A673 (cell line): ENCODE measurements around the gene MYLK2. TPM values are rescaled to one million over a fixed set of nuclear protein-coding genes. Genes with fewer than 3 reads are reported as not detected.

ENCODE experiments used
- BruUV-seq: library from RNA; stranded (reverse); fragments of 400-500 nt; replicated peaks from 2 replicates; lab custom pipeline; 2021; lab: Mats Ljungman, UMichigan
- CTCF ChIA-PET: fragments of 300-600 bp; sonication (Branson Sonifier 250); formaldehyde crosslinking; loops from one replicate; lab custom pipeline; 2022; ENCODE audit warnings: antibody characterized with exemption; lab: Charles Lee
- POLR2A ChIA-PET: fragments of 300-600 bp; sonication (Branson Sonifier 250); formaldehyde crosslinking; loops from one replicate; lab custom pipeline; 2022; ENCODE audit warnings: antibody characterized with exemption; ENCODE audit not compliant: low non-redundant PET; lab: Charles Lee
- DNase-seq: peaks from one replicate; pipeline ENCODE4 v3.0.0-alpha.2; 2015; ENCODE audit warnings: low spot score
- H3K27ac ChIP-seq: fragments of 200-600 bp; sonication (generic); 2 replicates; pipeline ENCODE4 v1.5.1; 2016; ENCODE audit warnings: mixed run types, low read depth, mild to moderate bottlenecking, mixed read lengths, antibody characterized with exemption, low read length; ENCODE audit not compliant: poor library complexity, severe bottlenecking
- H3K27me3 ChIP-seq: fragments of 200-600 bp; sonication (generic); replicated peaks from 2 replicates; pipeline ENCODE4 v1.6.1; 2017; ENCODE audit warnings: mixed run types, low read depth, mild to moderate bottlenecking, mixed read lengths, antibody characterized with exemption, low read length; ENCODE audit not compliant: insufficient read depth, poor library complexity
- H3K36me3 ChIP-seq: fragments of 200-600 bp; sonication (generic); 2 replicates; pipeline ENCODE4 v1.6.1; 2016; ENCODE audit warnings: mixed run types, mild to moderate bottlenecking, mixed read lengths, antibody characterized with exemption, low read length; ENCODE audit not compliant: insufficient read depth, poor library complexity, severe bottlenecking
- H3K4me1 ChIP-seq: fragments of 200-600 bp; sonication (generic); 2 replicates; pipeline ENCODE4 v1.6.1; 2017; ENCODE audit warnings: mixed run types, mild to moderate bottlenecking, mixed read lengths, antibody characterized with exemption, low read length; ENCODE audit not compliant: insufficient read depth, poor library complexity, severe bottlenecking
- H3K4me3 ChIP-seq: fragments of 200-600 bp; sonication (generic); 2 replicates; pipeline ENCODE4 v1.5.1; 2016; ENCODE audit warnings: low read depth, mixed run types, mild to moderate bottlenecking, mixed read lengths, low read length; ENCODE audit not compliant: poor library complexity, severe bottlenecking
- H3K9me3 ChIP-seq: fragments of 200-600 bp; sonication (generic); 2 replicates; pipeline ENCODE4 v1.6.1; 2016; ENCODE audit warnings: mixed run types, low read depth, mild to moderate bottlenecking, mixed read lengths, antibody characterized with exemption, low read length; ENCODE audit not compliant: poor library complexity, severe bottlenecking
- EZH2 ChIP-seq: fragments of 200-600 bp; sonication (generic); IDR thresholded peaks from 2 replicates; pipeline ENCODE4 v1.6.1; 2017; ENCODE audit warnings: borderline replicate concordance, low read depth, mild to moderate bottlenecking, mixed read lengths, antibody characterized with exemption, low read length; ENCODE audit not compliant: poor library complexity, severe bottlenecking
- intact Hi-C: fragments of 100-400 bp; cut with micrococcal nuclease; formaldehyde crosslinking; loops from one replicate; pipeline ENCODE4 v1.10.0; 2022; ENCODE audit not compliant: unreplicated experiment
- total RNA-seq: library from RNA; stranded (reverse); gene quantifications from 2 replicates; pipeline ENCODE4 v1.2.3, GENCODE V29; 2021
- TF ChIP-seq, protein P1 (sequence below): fragments of 300-800, 200-600 bp; sonication (generic); conservative IDR thresholded peaks from 2 replicates; pipeline ENCODE4 v1.5.1; 2017; ENCODE audit warnings: low read depth, mild to moderate bottlenecking, antibody characterized with exemption, low read length, moderate library complexity, mixed read lengths

The MYLK2 gene
- total RNA-seq, 1 experiment from 2014 or later = 1.3 TPM

DNA sequence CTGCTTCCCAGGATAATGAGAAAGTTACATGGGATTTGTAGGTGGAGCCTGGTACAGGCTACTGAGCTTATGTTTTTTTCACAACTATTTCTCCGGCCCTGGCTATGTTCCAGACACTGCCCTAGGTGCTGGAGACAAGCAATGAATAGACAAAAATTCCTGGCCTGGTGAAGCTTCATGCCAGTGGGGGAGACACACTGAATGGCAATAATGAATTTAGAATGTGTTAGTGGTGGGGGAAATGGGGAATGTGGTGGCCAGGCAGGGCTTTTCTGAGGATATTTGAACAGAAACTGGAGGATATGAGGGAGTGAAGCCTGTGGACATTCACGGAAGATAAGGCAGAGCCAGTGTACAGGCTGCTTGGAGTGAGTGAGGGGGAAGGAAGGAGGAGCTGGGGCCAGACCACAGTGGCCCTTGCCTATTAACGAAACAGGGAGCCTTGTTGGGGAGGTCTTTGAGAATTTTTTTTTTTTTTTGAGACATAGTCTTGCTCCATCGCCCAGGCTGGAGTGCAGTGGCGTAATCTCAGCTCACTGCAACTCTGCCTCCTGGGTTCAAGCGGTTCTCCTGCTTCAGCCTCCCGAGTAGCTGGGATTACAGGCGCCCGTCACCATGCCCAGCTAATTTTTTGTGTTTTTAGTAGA is 19.6 kb downstream of the MYLK2 start:
- ChIA-PET CTCF (interaction anchor here (0.5 to 1.1 kb wide), 2 partner anchors 8 to 42 kb away, joined by 3 read pairs; no protein-coding TSS in a partner anchor), POLR2A (interaction anchor here (0.5 kb wide), 1 partner anchor 370 kb away, joined by 11 read pairs; no protein-coding TSS in a partner anchor)
- no peaks in the 10 kb centered on the region for H3K9me3 ChIP-seq
- no peaks in the 10 kb centered on the region for H3K27me3 ChIP-seq
- intact Hi-C loops = no loop called here
- no peak overlapping the region for H3K27ac ChIP-seq
- DNase-seq = no peak
- no peak overlapping the region for H3K4me3 ChIP-seq
- BruUV-seq = no TSS peak
- H3K36me3 ChIP-seq = no peaks in the 10 kb centered on the region
- TF ChIP-seq, protein P1, sequence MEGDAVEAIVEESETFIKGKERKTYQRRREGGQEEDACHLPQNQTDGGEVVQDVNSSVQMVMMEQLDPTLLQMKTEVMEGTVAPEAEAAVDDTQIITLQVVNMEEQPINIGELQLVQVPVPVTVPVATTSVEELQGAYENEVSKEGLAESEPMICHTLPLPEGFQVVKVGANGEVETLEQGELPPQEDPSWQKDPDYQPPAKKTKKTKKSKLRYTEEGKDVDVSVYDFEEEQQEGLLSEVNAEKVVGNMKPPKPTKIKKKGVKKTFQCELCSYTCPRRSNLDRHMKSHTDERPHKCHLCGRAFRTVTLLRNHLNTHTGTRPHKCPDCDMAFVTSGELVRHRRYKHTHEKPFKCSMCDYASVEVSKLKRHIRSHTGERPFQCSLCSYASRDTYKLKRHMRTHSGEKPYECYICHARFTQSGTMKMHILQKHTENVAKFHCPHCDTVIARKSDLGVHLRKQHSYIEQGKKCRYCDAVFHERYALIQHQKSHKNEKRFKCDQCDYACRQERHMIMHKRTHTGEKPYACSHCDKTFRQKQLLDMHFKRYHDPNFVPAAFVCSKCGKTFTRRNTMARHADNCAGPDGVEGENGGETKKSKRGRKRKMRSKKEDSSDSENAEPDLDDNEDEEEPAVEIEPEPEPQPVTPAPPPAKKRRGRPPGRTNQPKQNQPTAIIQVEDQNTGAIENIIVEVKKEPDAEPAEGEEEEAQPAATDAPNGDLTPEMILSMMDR = no peak
- no peak for TF ChIP-seq EZH2
- H3K4me1 ChIP-seq = no peaks in the 10 kb centered on the region

GRCh38 chr20:31839782-31840487 is 20.8 kb downstream of the MYLK2 start:
- no peak overlapping the region for H3K27ac ChIP-seq
- no peak for DNase-seq
- TF ChIP-seq EZH2 = no peak
- intact Hi-C loops = no loop called here
- ChIA-PET CTCF (no interaction called here), POLR2A (no interaction called here)
- H3K9me3 ChIP-seq = no peaks in the 10 kb centered on the region
- no peaks in the 10 kb centered on the region for H3K27me3 ChIP-seq
- no TSS peak for BruUV-seq
- H3K36me3 ChIP-seq = no peaks in the 10 kb centered on the region
- H3K4me1 ChIP-seq = no peaks in the 10 kb centered on the region
- H3K4me3 ChIP-seq = no peak overlapping the region

DNA sequence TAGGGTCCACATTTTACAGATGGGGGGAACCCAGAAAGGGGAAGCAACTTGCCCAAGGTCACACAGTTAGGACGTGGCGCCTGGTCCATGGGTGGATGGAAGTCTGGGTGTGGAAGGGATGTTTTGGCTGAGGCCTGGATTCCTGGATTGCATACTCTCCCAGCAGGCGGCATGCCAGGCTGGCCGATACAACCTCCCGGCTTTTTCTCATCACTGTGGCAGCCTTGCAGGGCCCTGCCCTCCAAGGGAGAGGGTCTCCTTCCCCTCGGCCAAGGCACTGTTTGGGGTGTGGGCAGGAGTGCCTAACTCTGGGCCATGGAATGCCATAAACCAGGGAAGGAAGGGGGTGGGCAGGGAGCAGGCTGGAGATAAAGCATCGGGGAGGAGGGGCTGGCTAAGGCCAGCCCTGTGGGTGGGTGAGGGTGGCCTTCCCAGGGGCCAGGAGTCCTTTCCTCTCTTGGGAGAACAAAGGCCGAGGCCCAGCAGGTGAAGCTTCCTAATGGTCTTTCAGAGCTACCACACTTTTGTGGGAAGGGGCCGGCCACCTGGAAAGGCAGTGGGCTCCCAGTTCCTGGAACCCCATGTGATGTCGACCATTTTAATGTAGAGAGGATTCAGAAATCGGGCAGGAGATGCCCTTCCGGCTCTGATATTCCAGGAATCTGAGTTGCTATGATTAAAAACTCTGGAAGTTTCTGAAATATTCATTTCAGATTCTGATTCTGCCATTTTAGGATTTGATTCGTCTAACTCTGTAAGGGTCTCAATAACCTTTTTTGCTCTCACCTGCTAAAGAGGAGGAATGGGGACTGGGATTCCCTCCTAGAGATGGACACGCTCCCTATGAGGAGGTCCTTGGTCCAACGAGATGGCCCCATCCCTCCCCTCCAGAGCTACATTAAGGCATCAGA is 22.0 kb downstream of the MYLK2 start:
- ChIA-PET CTCF (no interaction called here), POLR2A (no interaction called here)
- no TSS peak for BruUV-seq
- DNase-seq = no peak
- Histone ChIP-seq H3K9me3 (no peaks in the 10 kb centered on the region), H3K27me3 (no peaks in the 10 kb centered on the region), H3K36me3 (no peaks in the 10 kb centered on the region), H3K4me3 (no peak overlapping the region), H3K27ac (no peak overlapping the region), H3K4me1 (no peaks in the 10 kb centered on the region)
- intact Hi-C loops = no loop called here
- TF ChIP-seq EZH2 = no peak
- TF ChIP-seq, protein P1 = no peak
